ENCODE measurements around the gene ZNF609.

- TF ChIP-seq CTCF (IDR thresholded peaks at IDR 0.05) (no peak), POLR2A (IDR thresholded peaks at IDR 0.05) (no peak)
Measured at GRCh38 chr15:64437982-64438381, 22.4 kb upstream of the ZNF609 start.
